NCI-H187 (cell line): ENCODE measurements around the gene SKA2.
"Not testable (repeated sequence)": the region's sequence is repeated elsewhere in the genome, so short reads cannot be mapped to it uniquely, and the experiment has no call there.

ENCODE experiments used
- DNase-seq, 2 experiments: peaks; one replicate each; lab custom pipeline; 2025; lab: John Stamatoyannopoulos, UW

Gene SKA2

DNA sequence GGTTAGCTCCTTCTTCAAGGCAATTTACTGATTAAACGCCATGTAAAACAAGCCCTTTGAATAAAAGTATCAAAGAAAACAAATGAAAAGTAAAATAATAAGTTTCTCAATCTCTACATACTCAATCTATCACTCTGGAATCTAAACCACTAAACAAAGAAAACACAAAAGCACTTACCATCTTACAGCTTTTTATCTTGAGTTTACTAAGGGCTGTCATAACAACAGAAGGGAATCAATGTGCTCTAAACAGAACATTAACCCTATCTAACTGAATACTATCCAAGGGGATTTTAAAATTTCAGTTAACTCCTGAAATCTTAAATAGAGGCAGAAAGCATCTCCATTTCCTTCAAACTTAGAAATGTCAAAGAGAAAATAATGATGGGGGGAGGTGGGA, 3.4 kb downstream of the SKA2 start:
- no peak for DNase-seq

DNA sequence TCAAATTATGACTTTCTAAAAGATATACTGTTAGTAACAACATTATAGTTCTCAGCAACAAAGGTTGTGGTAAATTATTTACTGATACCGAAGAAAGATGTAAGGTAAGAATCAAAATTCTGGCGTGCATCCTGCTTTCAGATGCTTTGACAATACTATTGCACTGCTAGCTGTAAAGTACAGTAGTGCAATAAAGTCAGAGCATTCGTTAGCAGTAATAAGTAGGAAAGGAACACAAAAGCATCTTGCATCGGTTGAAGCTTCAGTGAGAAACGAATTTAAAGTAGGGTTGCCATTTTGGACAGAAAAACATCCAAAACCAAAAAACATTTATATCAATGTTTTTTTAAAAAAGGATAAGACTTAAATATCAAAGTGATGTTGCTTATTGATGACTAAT, 4.0 kb downstream of the SKA2 start:
- DNase-seq: no peak

DNA sequence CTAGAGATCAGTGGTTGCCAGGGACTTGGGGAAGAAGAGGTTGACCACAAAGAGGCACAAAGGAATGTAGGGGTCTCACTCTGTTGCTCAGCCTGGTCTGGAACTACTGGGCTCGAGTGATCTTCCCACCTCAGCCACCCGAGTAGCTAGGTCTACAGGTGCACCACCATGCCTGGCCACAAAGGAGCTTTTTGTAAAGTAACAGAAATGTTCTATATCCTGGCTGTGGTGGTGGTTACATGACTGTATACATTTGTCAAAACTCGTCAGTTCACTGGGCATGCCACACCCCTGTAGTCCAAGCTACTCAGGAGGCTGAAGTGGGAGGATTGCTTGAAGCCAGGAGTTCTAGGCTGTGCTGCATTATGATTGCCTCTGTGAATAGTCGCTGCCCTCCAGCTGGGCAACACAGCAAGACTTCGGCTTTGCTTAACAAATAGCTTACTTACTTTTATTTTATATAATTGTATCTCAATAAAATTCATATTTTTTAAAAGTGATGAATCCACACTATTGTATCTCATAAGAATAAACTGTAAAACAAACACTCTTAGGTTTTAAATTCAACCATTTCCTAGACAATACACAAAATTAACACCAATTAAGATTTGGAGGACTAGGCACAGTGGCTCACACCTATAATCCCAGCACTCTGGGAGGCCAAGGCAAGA, 5.0 kb downstream of the SKA2 start:
- DNase-seq: no peak

DNA sequence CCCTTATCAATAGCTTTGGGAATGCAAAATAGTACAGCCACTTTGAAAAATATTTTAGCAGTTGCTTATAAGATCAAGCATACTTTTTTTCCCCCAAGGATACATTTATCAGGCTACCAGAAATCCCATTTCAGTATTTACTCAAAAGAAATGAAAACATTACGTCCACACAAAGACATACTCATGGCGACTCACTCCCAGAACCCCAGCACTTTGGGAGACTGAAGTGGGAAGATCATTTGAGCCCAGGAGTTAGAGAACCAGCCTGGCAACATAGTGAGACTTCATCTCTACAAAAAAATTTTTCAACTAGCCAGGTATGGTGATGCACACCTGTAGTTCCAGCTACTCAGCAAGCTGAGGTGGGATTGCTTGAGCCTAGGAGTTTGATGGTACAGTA, 5.9 kb downstream of the SKA2 start:
- no peak for DNase-seq

DNA sequence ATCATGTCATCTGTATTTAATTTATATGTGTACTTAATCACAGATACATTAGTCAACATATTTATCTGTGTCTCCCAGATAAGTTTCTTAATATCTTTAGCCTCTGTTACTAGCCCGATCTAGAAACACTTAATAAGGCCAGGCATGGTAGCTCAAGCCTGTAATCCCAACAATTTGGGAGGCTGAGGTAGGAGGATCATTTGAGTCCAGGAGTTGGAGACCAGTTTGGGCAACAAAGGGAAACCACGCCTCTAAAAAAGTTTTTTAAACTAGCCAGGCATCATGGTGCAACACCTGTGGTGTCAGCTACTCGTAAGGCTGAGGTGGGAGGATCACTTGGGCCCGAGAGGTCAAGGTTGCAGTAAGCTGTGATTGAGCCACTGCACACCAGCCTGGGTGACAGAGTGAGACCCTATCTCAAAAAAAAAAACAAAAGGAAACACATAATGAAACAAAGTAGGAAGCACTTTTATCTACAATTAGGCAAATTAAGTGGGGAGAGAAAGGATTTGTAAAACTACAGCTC, 9.4 kb downstream of the SKA2 start:
- DNase-seq: no peak

DNA sequence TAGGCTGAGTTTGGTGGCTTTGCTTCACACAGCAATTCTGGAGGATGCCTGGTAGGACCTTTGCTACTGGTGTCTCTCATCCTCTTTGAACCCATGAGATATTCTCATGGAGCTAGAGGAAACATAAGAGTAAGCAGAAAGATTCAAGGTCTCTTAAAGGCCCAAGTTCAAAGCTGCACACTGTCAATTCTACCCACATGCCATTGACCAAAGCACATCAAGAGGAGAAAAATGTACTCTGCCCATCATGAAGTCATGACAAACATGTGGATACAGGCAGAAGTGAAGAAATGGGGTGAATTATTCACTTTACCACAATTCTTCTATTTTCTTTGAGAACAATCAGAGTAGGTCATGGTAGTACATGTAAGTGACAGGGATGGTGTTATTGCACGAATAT, 13.1 kb downstream of the SKA2 start:
- no peak for DNase-seq

DNA sequence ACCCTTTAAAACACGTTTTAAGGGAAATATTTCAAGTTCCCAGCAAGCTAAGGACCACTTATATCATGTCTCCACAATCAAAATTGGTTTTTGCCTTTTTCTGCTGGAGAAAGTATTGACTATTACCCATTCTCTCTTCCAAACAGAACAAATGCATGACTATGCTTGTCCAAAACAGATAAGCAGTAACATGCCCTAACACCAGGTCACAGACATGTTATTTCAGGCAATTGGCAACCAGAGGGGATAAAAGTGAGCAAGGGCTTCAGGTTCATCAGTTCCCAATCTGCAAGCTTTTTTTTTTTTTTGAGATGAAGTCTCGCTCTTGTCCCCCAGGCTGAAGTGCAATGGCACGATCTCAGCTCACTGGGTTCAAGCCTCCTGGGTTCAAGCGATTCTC, 15.0 kb downstream of the SKA2 start:
- no peak for DNase-seq

DNA sequence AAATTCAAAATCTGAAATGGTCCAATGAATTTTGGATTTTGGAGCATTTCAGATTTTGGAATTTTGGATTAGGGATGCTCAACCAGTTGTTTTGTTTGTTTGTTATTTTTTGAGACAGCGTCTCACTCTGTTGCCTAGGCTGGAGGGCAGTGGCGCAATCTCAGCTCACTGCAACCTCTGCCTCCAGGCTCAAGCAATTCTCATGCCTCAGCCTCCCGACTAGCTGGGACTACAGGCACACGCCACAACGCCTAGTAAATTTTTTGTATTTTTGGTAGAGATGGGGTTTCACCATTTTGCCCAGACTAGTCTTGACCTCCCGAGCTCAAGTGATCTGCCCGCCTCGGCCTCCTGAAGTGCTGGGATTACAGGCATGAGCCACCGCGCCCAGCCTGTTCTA, 16.6 kb downstream of the SKA2 start:
- DNase-seq: not testable (repeated sequence)

DNA sequence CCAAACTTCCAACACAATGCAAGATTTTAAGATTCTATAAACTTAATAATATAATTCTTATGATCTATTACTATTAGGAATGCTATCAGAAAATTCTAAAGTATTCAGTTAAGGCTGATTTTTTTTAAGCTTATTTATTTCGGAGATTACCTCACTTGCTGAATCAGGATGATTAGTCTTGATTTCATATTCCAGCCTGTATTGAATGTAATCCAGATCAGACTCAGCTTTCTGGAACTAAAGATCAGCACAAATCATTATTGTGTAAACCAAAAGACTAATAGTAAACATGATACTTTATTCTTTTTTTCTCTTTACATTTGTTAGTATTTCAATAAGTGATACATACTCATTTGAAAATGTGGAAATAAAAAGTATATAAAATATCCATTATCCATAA, 23.9 kb downstream of the SKA2 start:
- DNase-seq: no peak

DNA sequence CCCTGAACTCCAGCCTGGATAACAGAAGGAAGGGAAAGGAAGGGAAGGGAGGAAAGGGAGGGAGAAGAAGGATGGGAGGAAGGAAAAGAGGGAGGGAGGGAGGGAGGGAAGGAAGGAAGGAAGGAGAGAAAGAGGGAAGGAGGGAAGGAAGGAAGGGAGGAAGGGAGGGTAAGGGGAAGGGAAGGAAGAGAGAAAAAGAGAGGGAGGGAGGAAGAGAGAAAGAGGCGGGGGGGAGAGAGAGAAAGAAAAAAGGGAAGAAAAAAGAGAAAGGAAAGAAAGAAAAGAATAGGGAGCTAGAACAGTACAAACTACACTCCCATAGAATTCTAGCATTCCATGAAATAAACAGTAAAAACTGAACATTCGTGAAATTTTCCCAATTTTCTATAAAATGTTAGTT, 25.2 kb downstream of the SKA2 start:
- DNase-seq: no peak

DNA sequence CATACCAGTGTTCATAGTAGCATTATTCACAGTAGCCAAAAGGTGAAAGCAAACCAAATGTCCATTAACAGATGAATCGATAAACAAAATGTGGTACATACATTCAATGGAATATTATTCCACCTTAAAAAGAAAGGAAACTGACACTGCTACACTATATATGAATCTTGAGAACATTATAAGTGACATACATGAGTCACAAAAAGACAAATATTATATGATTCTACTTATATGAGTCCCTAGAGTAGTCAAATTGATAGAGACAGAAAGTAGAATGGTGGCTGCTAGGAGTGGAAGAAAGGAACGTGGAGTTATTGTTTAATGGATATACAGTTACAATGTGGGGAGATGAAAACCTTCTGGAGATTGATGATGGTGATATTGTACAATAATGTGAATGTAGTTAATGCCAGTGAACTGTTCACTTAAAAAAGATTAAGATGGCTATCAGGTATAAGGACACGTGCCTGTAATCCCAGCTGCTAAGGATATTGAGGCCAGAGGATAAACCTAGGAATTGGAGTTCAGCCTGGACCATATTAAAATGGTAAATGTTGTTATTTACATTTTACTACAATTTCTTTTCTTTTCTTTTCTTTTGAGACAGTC, 28.1 kb downstream of the SKA2 start:
- DNase-seq: no peak

DNA sequence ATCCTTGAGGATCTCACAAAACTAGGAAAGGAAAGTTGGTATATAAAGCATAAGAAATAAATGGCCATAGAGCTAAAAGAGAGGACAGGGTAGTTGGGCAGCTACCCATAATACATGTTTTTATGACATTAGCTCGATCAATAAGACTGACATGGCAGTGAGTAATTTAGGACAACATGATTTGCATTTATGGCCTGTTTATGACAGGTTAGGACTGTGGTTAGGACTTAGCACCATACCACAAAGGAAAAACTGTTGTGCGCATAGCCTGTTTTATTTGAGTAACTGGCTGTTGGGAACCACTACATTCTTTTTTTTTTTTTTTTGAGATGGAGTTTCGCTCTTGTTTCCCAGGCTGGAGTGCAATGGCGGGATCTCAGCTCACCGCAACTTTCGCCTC, 30.3 kb downstream of the SKA2 start:
- no peak for DNase-seq

DNA sequence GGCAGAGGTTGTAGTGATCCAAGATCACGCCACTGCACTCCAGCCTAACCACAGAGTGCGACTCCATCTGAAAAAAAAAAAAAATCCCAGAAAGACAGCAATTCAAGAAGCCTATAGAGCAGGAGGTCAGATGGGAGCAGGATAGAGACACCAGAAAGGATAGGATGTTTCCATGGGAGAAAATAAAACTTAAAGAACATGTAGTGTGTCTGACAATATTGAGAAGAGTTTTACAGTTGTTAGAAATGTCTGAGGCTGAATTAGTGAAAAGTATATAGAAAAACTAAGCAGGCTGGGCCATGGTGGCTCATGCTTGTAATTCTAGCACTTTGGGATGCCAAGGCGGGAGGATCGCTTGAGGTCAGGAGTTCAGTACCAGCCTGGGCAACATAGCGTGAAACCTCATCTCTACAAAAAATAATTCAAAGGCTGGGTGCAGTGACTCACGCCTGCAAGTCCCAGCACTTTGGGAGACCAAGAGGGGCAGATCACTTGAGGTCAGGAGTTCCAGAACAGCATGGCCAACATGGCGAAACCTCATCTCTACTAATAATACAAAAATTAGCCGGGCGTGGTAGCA, 33.0 kb downstream of the SKA2 start:
- no peak for DNase-seq

DNA sequence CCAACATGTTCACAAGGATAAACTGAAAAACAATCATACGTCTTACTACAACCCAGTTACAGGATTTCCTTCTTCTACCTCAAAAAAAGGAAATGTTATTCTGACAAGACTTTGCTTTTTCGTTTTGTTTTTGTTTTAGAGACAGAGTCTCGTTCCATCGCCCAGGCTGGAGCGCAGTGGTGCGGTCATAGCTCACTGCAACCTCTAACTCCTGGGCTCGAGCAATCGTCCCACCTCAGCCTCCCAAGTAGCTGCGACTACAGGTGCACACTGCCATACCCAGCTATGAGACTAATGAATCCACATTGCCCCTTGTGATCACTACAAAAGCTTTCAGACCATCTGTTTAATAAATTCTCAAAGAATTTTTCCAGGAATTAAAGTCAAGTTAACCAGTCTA, 39.5 kb downstream of the SKA2 start:
- DNase-seq: no peak

DNA sequence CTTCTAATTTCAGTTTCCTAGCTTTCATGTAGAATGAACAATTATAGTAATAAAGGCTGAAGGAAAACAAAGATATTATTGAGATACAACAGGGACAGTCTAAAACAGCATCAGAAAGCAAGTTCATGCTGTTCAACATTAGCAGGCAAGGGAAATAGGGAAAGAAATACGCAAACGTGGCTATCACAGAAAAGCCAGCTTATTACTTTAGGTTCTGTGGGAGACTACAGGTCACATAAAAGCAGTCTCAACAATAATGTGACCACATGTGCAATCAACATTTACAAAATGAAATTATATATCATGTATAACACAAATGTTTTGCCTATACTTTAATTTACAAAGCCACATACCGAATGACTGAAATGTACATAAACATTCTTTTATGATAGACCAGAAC, 43.4 kb downstream of the SKA2 start:
- DNase-seq: no peak

DNA sequence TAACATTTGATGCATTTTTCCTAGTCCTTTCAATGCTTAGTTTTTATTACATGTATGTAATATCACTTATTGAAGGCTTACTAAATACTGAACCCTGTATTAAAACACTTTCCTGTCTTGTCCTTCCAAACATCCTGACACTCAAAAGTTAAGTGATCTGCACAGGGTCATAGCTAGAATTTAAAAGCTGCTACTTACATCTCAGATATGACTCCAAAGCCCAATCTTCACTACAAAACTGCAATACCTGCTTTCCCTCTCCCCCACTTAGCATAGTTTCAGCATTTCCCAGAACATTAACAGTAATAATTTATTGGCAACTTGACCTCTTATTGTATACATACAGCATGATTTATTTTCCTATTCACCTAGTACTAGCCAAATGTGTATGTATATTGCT, 44.0 kb downstream of the SKA2 start:
- DNase-seq: no peak

DNA sequence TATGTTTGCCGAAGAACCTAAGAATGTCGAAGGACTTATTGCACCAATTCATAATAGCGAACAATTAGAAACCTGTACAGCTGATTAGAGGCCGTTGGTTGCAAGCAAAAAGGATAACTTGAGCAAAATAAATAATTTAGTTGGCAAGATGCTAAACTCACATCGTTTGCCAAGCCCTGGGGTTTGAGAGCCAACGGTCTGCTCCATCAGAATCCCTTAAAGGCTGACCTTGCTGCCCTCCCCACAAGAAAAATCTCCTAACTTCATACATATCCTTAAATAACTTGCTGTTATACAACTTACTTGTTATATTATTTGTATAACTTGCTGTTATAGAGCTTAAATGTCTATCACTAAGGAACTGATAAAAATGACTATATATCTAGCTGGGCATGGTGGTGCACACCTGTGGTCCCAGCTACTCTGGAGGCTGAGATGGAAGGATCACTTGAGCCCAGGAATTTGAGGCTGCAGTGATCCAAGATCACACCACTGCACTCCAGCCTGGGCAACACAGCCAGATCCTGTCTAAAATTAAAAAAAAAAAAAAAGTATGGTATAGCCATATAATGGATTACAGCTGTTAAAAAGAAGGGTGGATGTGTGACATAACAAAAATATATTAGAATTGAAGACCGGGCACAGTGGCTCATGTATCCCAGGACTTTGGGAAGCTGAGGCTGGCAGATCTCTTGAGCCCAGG, 46.4 kb downstream of the SKA2 start:
- no peak for DNase-seq

DNA sequence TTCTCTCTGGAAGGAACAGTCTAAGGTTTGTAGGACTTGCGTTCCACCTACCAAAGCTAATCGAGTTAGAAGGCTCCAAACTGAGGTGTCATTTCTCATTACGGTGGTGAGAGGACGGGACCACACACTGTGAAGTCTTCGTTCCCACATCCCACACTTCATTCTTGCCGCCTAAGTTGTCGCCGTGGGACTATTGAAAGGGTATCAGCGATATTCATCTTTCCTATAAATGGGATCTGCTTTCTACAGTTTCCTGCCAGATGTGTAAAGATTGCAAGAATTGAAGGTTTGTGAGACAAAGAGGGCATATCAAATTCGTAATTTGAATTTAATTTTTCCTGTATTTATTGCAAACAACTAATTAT, 47.7 kb downstream of the SKA2 start:
- peak in 1 of 2 experiments; percentile 70 for DNase-seq

DNA sequence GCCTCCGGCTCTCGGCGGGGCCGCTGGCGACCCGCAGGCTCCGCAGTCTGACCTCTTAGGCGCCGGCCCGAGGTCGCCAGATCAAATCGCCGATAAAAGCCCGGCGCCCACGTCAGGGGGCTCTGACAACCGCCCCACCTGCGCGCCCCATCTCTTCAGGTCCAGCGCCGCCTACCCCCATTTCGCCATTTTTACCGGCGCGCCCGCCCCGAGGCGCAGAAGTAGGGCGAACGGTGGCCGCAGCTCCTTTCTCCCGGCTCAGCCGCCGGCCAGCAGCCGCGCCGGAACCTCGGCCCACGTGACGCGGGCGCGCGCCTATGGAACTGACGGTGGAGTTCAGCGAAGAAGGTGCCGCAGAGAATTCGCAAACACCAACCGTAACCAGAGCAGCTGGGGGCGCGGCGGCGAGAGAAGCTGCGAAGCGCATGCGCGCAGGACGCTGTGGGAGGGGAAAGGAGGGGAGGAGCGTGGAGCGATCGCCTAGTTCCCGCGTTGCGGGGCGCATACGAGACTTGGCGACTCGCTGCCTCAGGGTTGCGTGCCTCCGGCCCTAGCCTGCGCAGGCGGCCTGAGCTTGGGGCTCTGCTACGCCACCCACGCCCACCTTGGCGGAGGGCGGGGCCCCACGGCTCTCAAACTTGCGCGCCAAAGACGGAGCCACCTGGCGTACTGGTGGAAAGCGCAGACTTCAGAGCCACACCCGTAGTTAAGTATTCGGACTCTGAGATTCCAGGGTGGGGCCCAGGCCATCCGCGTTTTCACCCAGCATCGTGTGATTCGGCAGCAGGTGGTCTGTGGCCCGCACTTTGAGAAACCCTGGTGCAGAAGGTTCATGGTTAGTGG, 48.3 kb downstream of the SKA2 start, which contains the start of gene TRIM37:
Gene TRIM37 (minus strand): TSS at position 418 of the 843 bp plus-strand sequence. CDS start 419 bp downstream, outside the sequence.
- DNase-seq: peak; percentile 94 to 95

DNA sequence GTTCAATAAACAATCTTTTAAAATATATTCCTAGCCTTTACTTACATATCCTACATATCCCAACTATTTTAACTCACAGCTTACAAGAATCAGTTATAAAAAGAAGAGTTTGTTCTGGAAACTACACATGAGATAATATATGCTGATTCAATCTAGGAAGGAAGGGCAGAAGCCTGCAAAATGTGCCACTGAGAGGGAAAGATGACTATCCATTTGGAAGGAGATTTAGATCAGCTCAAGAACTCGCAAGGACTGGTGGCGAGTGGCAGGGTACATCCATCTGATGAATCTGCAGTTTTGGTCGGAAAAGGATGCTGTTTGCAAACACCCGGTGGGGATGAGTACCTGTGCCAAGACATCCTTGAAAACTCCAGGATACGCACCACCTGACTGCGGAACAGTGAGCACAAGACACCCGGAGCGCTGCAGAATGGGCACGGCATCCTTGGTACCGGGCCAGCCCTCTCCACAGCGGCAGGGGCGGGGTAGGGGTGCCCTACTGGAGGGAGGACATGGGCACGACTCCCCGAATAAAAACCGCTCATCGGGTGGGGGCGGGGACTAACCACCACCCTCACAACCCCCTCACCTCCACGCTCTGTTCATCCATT, 49.0 kb downstream of the SKA2 start:
- DNase-seq: peak; percentile 14 to 26

DNA sequence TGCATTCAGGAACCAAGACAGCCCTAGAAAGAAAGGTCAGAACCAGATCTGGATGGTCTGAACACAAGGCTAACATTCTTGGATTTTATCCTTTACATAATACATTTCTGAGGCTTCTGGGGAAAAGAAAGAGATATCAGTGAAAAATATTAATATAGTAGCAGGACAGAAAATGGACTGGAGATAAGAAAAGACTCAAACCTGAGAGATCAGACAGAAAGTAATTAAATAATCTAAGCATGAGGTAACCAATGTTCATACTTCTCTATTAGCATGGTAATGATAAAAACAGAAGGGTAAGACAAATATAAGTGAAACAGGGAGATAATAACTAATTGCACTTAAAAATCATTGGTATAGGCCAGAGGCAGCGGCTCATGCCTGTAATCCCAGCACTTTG, 53.8 kb downstream of the SKA2 start:
- no peak for DNase-seq

DNA sequence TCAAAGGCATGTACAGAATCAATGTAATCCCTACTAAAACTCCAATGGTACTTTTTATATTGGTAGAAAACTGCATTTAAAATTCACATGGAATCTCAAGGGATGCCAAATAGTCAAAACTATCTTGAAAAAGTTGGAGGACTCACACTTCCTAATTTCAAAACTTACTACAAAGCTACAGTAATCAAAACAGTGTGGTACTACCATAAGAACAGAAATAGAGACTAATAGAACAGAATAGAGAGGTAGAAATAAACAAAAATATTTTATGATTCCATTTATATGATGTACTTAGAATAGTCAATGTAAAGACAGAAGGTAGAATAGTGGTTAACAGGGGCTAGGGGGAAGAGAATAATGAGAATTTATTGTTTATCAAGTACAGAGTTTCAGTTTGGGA, 57.1 kb downstream of the SKA2 start:
- DNase-seq: no peak
